ENCODE measurements around the gene PTPRN2.

The PTPRN2 gene

GRCh38 chr7:157723205-157723604, 864.4 kb downstream of the PTPRN2 start:
- in situ Hi-C loops (cut with HindIII; ENCODE audit: low pct_ligation_motif_present, low pct_unique_long_range_greater_than_20kb, low sequenced_read_pairs): no loop called here
- no peak for DNase-seq

- no peak for DNase-seq
- in situ Hi-C loops (cut with HindIII; ENCODE audit: low pct_ligation_motif_present, low pct_unique_long_range_greater_than_20kb, low sequenced_read_pairs): no loop called here
Observed at GRCh38 chr7:157722137-157723060, 865.2 kb downstream of the PTPRN2 start.

GRCh38 chr7:157721468-157722136, 866.0 kb downstream of the PTPRN2 start:
- DNase-seq: no peak
- in situ Hi-C loops (cut with HindIII; ENCODE audit: low pct_ligation_motif_present, low pct_unique_long_range_greater_than_20kb, low sequenced_read_pairs): no loop called here

GRCh38 chr7:157719705-157720655, 867.6 kb downstream of the PTPRN2 start:
- DNase-seq: no peak
- in situ Hi-C loops (cut with HindIII; ENCODE audit: low pct_ligation_motif_present, low pct_unique_long_range_greater_than_20kb, low sequenced_read_pairs): no loop called here

- no peak for DNase-seq
- in situ Hi-C loops (cut with HindIII; ENCODE audit: low pct_ligation_motif_present, low pct_unique_long_range_greater_than_20kb, low sequenced_read_pairs): no loop called here
Observed at GRCh38 chr7:157719008-157719682, 868.5 kb downstream of the PTPRN2 start.

- DNase-seq: no peak
- in situ Hi-C loops (cut with HindIII; ENCODE audit: low pct_ligation_motif_present, low pct_unique_long_range_greater_than_20kb, low sequenced_read_pairs): no loop called here
Observed at GRCh38 chr7:157718303-157719007, 869.2 kb downstream of the PTPRN2 start.

- in situ Hi-C loops (cut with HindIII; ENCODE audit: low pct_ligation_motif_present, low pct_unique_long_range_greater_than_20kb, low sequenced_read_pairs): no loop called here
- no peak for DNase-seq
Observed at GRCh38 chr7:157717211-157718174, 870.1 kb downstream of the PTPRN2 start.

GRCh38 chr7:157715938-157716280, 871.7 kb downstream of the PTPRN2 start:
- in situ Hi-C loops (cut with HindIII; ENCODE audit: low pct_ligation_motif_present, low pct_unique_long_range_greater_than_20kb, low sequenced_read_pairs): no loop called here
- no peak for DNase-seq

GRCh38 chr7:157715071-157715937, 872.3 kb downstream of the PTPRN2 start:
- DNase-seq: no peak
- in situ Hi-C loops (cut with HindIII; ENCODE audit: low pct_ligation_motif_present, low pct_unique_long_range_greater_than_20kb, low sequenced_read_pairs): no loop called here

- in situ Hi-C loops (cut with HindIII; ENCODE audit: low pct_ligation_motif_present, low pct_unique_long_range_greater_than_20kb, low sequenced_read_pairs): no loop called here
- no peak for DNase-seq
Observed at GRCh38 chr7:157714166-157715070, 873.2 kb downstream of the PTPRN2 start.

GRCh38 chr7:157713591-157713990, 874.0 kb downstream of the PTPRN2 start:
- in situ Hi-C loops (cut with HindIII; ENCODE audit: low pct_ligation_motif_present, low pct_unique_long_range_greater_than_20kb, low sequenced_read_pairs): no loop called here
- no peak for DNase-seq

- in situ Hi-C loops (cut with HindIII; ENCODE audit: low pct_ligation_motif_present, low pct_unique_long_range_greater_than_20kb, low sequenced_read_pairs): no loop called here
- DNase-seq: no peak
Observed at GRCh38 chr7:157712666-157713235, 874.9 kb downstream of the PTPRN2 start.

- in situ Hi-C loops (cut with HindIII; ENCODE audit: low pct_ligation_motif_present, low pct_unique_long_range_greater_than_20kb, low sequenced_read_pairs): no loop called here
- no peak for DNase-seq
Observed at GRCh38 chr7:157711353-157711888, 876.2 kb downstream of the PTPRN2 start.

- in situ Hi-C loops (cut with HindIII; ENCODE audit: low pct_ligation_motif_present, low pct_unique_long_range_greater_than_20kb, low sequenced_read_pairs): no loop called here
- no peak for DNase-seq
Observed at GRCh38 chr7:157710396-157710795, 877.2 kb downstream of the PTPRN2 start.

All from ACHN (cell line).